GM19239 (cell line): ENCODE measurements around the gene STK16.

Experiments used
- DNase-seq: peaks from one replicate; pipeline ENCODE4 v3.0.0; 2011; ENCODE audit warnings: low spot score; ENCODE audit not compliant: insufficient read length
- FAIRE-seq: peaks from 2 replicates; lab custom pipeline; 2011; peaks lifted over from hg19 to GRCh38; lab: Jason Lieb, UNC

Gene STK16

GRCh38 chr2:219296631-219297391 is 51.5 kb downstream of the STK16 start:
- FAIRE-seq = no peak
- DNase-seq = no peak

GRCh38 chr2:219297766-219298456 is 52.6 kb downstream of the STK16 start:
- no peak for DNase-seq
- FAIRE-seq = no peak

- peak; percentile 94 for DNase-seq
- FAIRE-seq = peak; percentile 93
Observed at GRCh38 chr2:219298759-219299371, 53.6 kb downstream of the STK16 start.

GRCh38 chr2:219299372-219299760 is 54.1 kb downstream of the STK16 start:
- DNase-seq = no peak
- no peak for FAIRE-seq
